ENCODE measurements around the gene ZDHHC12.

DNA sequence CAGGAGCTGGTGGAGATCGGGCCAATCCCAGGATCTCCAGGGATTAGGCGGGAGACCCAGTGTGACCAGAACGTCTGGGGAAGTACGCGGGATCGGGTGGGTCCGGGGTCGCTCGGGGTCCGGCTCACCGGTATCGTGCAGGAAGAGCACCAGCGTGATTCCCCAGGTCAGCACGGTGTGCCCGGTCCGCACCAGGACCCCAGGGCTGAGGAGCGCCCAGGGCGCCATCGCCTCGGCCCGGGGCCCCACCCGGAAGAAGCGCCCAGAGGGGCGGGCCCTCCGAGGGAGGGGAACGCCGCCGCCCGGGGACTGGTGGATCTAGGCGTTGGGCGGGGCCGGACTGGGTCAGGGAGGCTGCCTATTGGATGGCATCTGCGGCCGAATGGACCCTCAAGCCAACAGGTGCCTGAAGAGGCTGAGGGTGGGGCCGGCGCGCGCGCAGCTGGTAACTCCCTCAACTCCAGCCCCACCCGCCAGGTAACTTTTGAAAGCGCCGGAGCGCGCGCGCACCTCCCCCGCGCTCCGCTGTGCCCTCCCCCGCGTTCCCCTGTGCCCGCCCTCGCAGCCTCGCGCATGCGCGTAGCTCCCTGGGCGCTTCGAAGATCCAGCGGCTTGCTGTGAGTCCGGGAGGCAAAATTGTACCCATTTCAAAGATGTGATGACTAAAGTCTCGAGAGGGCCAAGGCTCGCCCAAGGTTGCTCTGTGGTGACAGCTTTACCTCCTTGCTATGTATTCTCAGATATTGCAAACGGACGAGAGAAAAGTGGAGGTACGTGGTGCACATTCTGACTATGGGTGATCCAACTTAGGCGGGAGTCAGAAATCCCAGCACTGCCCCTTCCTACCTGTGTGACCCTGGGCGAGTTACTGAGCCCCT, at the start of gene ZDHHC12:
- TF ChIP-seq SUZ12 (IDR thresholded peaks at IDR 0.05; ENCODE audit: extremely low read depth, insufficient read depth, insufficient read length) (no peak), ZNF274 (IDR thresholded peaks at IDR 0.05; ENCODE audit: low read depth, low read length) (no peak), YY1 (IDR thresholded peaks at IDR 0.05; ENCODE audit: insufficient read depth, insufficient read length) (no peak)
